HEK293 (cell line): ENCODE data around the gene FES.

Source experiments
- CTCF ChIA-PET: fragments of 350-600 bp; formaldehyde crosslinking; extraction: SDS; loops from one replicate; lab custom pipeline; 2021; ENCODE audit warnings: antibody characterized with exemption; lab: Yijun Ruan, JAX
- POLR2A ChIA-PET: fragments of 300-600 bp; formaldehyde crosslinking; extraction: SDS; loops from one replicate; lab custom pipeline; 2020; ENCODE audit warnings: antibody characterized with exemption, inconsistent platforms; lab: Yijun Ruan, JAX
- H3K27ac ChIP-seq: fragments of 200-500 bp; sonication (Bioruptor generic); 2 replicates; pipeline ENCODE4 v1.5.1; 2014; ENCODE audit warnings: low read depth, low read length, control low read depth, inconsistent platforms; ENCODE audit errors: extremely low read depth
- H3K36me3 ChIP-seq, 2 experiments: fragments of 200-500 bp in 1 of 2; sonication (Bioruptor generic) in 1 of 2; 1 replicate in 1 of 2; 2 replicates in 1 of 2; pipeline ENCODE4 v1.5.1; 2014 to 2017; ENCODE audit warnings: inconsistent platforms in 2 of 2, low read length in 2 of 2; ENCODE audit not compliant: control insufficient read depth in 2 of 2, insufficient read depth in 1 of 2
- H3K4me1 ChIP-seq: fragments of 200-500 bp; sonication (Bioruptor generic); 2 replicates; pipeline ENCODE4 v1.5.1; 2014; ENCODE audit warnings: mild to moderate bottlenecking, low read length, inconsistent platforms; ENCODE audit not compliant: control insufficient read depth, insufficient read depth
- H3K4me3 ChIP-seq: 2 replicates; pipeline ENCODE4 v1.5.1; 2011; ENCODE audit warnings: low read depth, mild to moderate bottlenecking, control low read depth, low read length, moderate library complexity
- H3K9me3 ChIP-seq: fragments of 200-500 bp; sonication (Bioruptor generic); 2 replicates; pipeline ENCODE4 v1.5.1; 2014; ENCODE audit warnings: low read depth, low read length, inconsistent platforms; ENCODE audit not compliant: control insufficient read depth, insufficient read depth
- EGR2 ChIP-seq: fragments of 450-650 bp; formaldehyde crosslinking; IDR thresholded peaks from 2 replicates; pipeline ENCODE4 v1.5.1; 2016; ENCODE audit warnings: low read depth, missing biosample characterization, missing genetic modification characterization
- HIC1 ChIP-seq: fragments of 450-650 bp; formaldehyde crosslinking; IDR thresholded peaks from 2 replicates; pipeline ENCODE4 v1.5.1; 2016; ENCODE audit warnings: missing biosample characterization, missing genetic modification characterization
- HOXA7 ChIP-seq: sonication (generic); formaldehyde crosslinking; IDR thresholded peaks from 2 replicates; pipeline ENCODE4 v1.8.1; 2022; ENCODE audit warnings: missing genetic modification reagents, borderline replicate concordance
- SETDB1 ChIP-seq: IDR thresholded peaks from one replicate; pipeline ENCODE4 v1.6.1; 2017; ENCODE audit warnings: mild to moderate bottlenecking, low read length, moderate library complexity, mixed read lengths; ENCODE audit not compliant: insufficient read length
- TRIM28 ChIP-seq: IDR thresholded peaks from 2 replicates; pipeline ENCODE4 v1.6.1; 2011; ENCODE audit warnings: low read length, control low read depth, borderline replicate concordance
- ZFHX2 ChIP-seq: fragments of 450-650 bp; formaldehyde crosslinking; conservative IDR thresholded peaks from 2 replicates; pipeline ENCODE4 v1.5.1; 2016; ENCODE audit warnings: missing biosample characterization, missing genetic modification characterization
- ZNF138 ChIP-seq: fragments of 450-650 bp; formaldehyde crosslinking; IDR thresholded peaks from 2 replicates; pipeline ENCODE4 v1.5.1; 2016; ENCODE audit warnings: missing biosample characterization, missing genetic modification characterization, borderline replicate concordance
- ZNF16 ChIP-seq: fragments of 450-650 bp; formaldehyde crosslinking; IDR thresholded peaks from 2 replicates; pipeline ENCODE4 v1.5.1; 2016; ENCODE audit warnings: low read depth, missing biosample characterization, missing genetic modification characterization
- ZNF558 ChIP-seq: fragments of 450-650 bp; formaldehyde crosslinking; IDR thresholded peaks from 2 replicates; pipeline ENCODE4 v1.5.1; 2016; ENCODE audit warnings: missing biosample characterization, missing genetic modification characterization
- ZNF600 ChIP-seq: fragments of 450-650 bp; formaldehyde crosslinking; IDR thresholded peaks from 2 replicates; pipeline ENCODE4 v1.5.1; 2016; ENCODE audit warnings: missing biosample characterization, missing genetic modification characterization
- ZNF623 ChIP-seq: fragments of 450-650 bp; formaldehyde crosslinking; IDR thresholded peaks from 2 replicates; pipeline ENCODE4 v1.5.1; 2016; ENCODE audit warnings: missing biosample characterization, missing genetic modification characterization
- ZNF843 ChIP-seq: fragments of 450-650 bp; formaldehyde crosslinking; IDR thresholded peaks from 2 replicates; pipeline ENCODE4 v1.5.1; 2016; ENCODE audit warnings: missing biosample characterization, missing genetic modification characterization
- TF ChIP-seq, protein P1 (sequence below): fragments of 450-650 bp; formaldehyde crosslinking; IDR thresholded peaks from 2 replicates; pipeline ENCODE4 v1.5.1; 2016; ENCODE audit warnings: missing biosample characterization, missing genetic modification characterization

The FES gene

GRCh38 chr15:90881181-90881977 lies 2.9 kb upstream of the FES start:
- H3K4me1 ChIP-seq = no peaks in the 10 kb centered on the region
- no peak overlapping the region for H3K4me3 ChIP-seq
- TF ChIP-seq ZNF558 (tag by site-specific recombination) (no peak), HIC1 (0 out of 2 replicates have a peak, but pooled peaks have one; percentile 32), SETDB1 (no peak), ZNF138 (tag by site-specific recombination) (no peak), ZNF600 (tag by site-specific recombination) (peak; percentile 71), TRIM28 (no peak)
- TF ChIP-seq, protein P1, sequence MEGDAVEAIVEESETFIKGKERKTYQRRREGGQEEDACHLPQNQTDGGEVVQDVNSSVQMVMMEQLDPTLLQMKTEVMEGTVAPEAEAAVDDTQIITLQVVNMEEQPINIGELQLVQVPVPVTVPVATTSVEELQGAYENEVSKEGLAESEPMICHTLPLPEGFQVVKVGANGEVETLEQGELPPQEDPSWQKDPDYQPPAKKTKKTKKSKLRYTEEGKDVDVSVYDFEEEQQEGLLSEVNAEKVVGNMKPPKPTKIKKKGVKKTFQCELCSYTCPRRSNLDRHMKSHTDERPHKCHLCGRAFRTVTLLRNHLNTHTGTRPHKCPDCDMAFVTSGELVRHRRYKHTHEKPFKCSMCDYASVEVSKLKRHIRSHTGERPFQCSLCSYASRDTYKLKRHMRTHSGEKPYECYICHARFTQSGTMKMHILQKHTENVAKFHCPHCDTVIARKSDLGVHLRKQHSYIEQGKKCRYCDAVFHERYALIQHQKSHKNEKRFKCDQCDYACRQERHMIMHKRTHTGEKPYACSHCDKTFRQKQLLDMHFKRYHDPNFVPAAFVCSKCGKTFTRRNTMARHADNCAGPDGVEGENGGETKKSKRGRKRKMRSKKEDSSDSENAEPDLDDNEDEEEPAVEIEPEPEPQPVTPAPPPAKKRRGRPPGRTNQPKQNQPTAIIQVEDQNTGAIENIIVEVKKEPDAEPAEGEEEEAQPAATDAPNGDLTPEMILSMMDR (tag by site-specific recombination) = 0 out of 2 replicates have a peak, but pooled peaks have one; percentile 7
- no peaks in the 10 kb centered on the region for H3K9me3 ChIP-seq
- no peak overlapping the region for H3K27ac ChIP-seq
- ChIA-PET CTCF (interaction anchor here (0.6 to 0.7 kb wide), 2 partner anchors 54 to 393 kb away, joined by 3 read pairs; partner anchors contain the start of gene UNC45A), POLR2A (interaction anchor here (1.3 kb wide), 1 partner anchor 12 kb away, joined by 3 read pairs; no protein-coding TSS in a partner anchor)
- H3K36me3 ChIP-seq = peaks cover 10 to 67% of the 10 kb centered on the region in 2 experiments; a peak in 2 of 3 replicates

DNA sequence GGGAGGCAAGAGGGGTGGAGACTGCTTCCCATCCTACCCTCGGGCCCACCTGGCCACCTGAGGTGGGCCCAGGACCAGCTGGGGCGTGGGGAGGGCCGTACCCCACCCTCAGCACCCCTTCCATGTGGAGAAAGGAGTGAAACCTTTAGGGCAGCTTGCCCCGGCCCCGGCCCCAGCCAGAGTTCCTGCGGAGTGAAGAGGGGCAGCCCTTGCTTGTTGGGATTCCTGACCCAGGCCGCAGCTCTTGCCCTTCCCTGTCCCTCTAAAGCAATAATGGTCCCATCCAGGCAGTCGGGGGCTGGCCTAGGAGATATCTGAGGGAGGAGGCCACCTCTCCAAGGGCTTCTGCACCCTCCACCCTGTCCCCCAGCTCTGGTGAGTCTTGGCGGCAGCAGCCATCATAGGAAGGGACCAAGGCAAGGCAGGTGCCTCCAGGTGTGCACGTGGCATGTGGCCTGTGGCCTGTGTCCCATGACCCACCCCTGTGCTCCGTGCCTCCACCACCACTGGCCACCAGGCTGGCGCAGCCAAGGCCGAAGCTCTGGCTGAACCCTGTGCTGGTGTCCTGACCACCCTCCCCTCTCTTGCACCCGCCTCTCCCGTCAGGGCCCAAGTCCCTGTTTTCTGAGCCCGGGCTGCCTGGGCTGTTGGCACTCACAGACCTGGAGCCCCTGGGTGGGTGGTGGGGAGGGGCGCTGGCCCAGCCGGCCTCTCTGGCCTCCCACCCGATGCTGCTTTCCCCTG lies 2.2 kb upstream of the FES start:
- peaks cover 10 to 59% of the 10 kb centered on the region in 2 experiments; a peak in 2 of 3 replicates for H3K36me3 ChIP-seq
- ChIA-PET POLR2A (interaction anchor here (1.3 kb wide), 1 partner anchor 13 kb away, joined by 3 read pairs; no protein-coding TSS in a partner anchor), CTCF (interaction anchor here (0.6 to 0.7 kb wide), 2 partner anchors 9 to 392 kb away, joined by 3 to 4 read pairs; no protein-coding TSS in a partner anchor)
- H3K9me3 ChIP-seq = no peaks in the 10 kb centered on the region
- H3K4me1 ChIP-seq = no peaks in the 10 kb centered on the region
- H3K4me3 ChIP-seq = no peak overlapping the region
- H3K27ac ChIP-seq = no peak overlapping the region
- TF ChIP-seq ZNF843 (tag by site-specific recombination) (no peak), HOXA7 (no peak), ZNF16 (tag by site-specific recombination) (no peak)

DNA sequence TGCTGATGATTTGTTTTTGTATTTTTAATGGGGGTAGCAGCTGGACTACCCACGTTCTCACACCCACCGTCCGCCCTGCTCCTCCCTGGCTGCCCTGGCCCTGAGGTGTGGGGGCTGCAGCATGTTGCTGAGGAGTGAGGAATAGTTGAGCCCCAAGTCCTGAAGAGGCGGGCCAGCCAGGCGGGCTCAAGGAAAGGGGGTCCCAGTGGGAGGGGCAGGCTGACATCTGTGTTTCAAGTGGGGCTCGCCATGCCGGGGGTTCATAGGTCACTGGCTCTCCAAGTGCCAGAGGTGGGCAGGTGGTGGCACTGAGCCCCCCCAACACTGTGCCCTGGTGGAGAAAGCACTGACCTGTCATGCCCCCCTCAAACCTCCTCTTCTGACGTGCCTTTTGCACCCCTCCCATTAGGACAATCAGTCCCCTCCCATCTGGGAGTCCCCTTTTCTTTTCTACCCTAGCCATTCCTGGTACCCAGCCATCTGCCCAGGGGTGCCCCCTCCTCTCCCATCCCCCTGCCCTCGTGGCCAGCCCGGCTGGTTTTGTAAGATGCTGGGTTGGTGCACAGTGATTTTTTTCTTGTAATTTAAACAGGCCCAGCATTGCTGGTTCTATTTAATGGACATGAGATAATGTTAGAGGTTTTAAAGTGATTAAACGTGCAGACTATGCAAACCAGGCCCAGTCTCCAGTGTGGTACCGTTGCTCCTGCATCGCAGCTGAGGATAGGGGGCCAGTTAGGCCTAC lies 1.4 kb upstream of the FES start:
- TF ChIP-seq EGR2 (tag by site-specific recombination) (peak; percentile 63), ZNF623 (tag by site-specific recombination) (no peak), ZFHX2 (tag by site-specific recombination) (peak; percentile 73)
- H3K9me3 ChIP-seq = no peaks in the 10 kb centered on the region
- H3K4me3 ChIP-seq = no peak overlapping the region
- ChIA-PET CTCF (interaction anchor here (0.6 to 0.7 kb wide), 2 partner anchors 9 to 265 kb away, joined by 3 to 4 read pairs; no protein-coding TSS in a partner anchor), POLR2A (no interaction called here)
- H3K36me3 ChIP-seq = peaks cover 10 to 51% of the 10 kb centered on the region in 2 experiments; a peak in 2 of 3 replicates
- no peaks in the 10 kb centered on the region for H3K4me1 ChIP-seq
- H3K27ac ChIP-seq = peak overlapping the region; percentile 2; the same call in 1 of the 2 replicates
